HG03460 (cell line): Measurements from ENCODE around the gene P2RX6.
A peak's percentile ranks its signal among the peaks of the same experiment; 100 is the strongest.

Experiments used
- ATAC-seq: cut with Tn5 transposase; IDR thresholded peaks from one replicate; pipeline ENCODE4 v1.9.1; 2021; ENCODE audit not compliant: unreplicated experiment

P2RX6 gene

DNA sequence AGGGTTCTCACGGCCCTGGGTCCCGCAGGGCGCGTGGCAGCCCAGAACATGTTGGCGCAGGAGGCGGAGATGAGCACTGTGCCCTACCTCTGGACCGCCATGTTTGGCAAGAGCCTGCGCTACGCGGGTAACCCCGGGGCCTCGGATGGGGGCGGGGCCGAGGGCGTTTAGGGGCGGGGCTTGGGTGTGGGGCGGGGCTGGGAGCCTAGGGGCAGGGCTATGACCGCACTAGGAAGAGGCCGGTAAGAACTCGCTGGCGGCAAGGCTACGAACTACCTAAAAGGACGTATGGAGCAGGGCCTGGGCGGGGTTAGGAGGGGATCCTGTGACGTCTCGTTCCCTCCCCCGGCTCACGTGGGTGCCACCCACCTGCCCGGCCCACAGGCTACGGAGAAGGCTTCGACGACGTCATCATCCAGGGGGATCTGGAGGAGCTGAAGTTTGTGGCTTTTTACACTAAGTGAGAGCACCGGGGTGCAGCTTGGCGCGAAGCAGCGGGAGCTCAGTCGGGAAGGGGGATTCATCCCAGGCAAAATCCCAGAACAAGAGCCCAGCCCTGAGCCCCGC lies 35.6 kb upstream of the P2RX6 start:
- no peak for ATAC-seq

DNA sequence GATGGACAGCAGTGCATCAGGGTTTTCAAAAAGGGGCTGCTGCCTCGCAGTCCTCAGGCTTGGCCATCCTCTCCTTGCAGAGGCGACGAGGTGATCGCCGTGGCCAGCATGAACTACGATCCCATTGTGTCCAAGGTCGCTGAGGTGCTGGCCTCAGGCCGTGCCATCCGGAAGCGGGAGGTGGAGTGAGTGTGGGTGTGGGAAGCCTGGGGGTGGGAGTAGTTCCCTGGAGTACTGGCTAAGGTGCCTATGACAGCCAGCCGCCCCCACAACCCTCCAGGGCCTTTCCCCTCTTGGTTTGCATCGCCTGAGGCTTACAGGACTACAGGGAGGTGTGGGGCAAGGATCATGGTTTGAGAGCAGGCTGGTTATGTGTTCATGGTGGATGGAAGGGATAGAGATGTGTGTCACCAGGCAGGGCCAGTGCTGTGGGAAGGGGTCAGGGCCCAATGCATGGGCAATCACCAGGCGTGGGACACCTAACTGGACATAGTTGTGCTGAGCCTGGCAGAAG lies 35.0 kb upstream of the P2RX6 start:
- no peak for ATAC-seq

DNA sequence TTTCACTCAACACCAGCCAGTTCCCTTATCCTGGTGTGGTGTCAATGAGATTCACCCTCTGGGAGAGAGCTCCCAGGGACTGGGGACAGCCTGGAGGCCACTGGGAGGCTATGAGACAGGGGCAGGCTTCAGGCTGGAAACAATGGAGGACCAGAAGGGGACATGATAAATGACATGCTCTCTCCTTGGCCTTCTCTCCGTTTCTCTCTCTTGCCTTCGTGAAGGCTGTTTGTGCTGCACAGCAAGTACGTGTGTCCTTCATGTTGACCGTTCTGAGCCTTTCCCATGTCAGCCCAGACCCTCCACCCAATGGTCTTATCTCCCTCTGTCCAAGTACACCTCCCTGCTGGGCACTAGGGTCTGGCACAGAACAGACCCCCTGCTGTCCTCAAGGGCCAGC lies 34.4 kb upstream of the P2RX6 start:
- no peak for ATAC-seq

DNA sequence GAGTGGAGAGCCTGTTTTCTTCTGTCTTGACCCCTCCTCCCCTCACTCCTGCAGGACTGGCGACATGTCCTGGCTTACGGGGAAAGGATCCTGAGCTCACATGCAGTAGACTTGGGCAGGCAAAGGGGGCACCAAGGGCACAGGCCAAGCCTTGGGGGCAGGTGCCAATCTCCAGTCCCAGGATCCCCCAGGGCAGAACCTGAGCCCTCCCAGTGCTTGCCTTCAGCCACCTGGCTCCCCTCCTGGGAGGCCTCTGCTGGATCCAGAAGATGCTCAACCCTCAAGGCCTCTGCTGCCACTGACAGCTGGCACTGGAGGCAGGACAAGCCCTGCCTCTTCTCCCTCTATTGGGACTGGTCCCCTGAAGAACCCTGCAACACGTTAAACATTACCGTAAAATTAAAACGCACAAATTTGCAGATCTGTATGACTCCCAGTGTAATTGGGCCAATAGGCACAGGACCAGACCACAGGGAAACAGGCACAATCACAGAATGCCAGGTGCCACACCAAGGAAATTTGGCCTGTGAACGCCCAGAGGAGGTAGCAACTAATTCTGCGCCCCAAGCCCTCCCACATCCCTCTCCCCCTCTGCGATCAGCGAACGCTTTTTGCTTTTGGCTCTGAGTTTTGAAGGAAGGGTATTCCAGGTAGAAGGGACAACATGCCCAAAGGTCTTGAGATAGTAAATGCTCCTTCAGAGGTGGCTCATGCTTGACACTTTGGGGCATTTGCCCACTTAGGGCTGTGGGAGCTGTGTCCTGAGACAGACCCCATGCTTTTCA lies 33.8 kb upstream of the P2RX6 start:
- ATAC-seq = no peak

DNA sequence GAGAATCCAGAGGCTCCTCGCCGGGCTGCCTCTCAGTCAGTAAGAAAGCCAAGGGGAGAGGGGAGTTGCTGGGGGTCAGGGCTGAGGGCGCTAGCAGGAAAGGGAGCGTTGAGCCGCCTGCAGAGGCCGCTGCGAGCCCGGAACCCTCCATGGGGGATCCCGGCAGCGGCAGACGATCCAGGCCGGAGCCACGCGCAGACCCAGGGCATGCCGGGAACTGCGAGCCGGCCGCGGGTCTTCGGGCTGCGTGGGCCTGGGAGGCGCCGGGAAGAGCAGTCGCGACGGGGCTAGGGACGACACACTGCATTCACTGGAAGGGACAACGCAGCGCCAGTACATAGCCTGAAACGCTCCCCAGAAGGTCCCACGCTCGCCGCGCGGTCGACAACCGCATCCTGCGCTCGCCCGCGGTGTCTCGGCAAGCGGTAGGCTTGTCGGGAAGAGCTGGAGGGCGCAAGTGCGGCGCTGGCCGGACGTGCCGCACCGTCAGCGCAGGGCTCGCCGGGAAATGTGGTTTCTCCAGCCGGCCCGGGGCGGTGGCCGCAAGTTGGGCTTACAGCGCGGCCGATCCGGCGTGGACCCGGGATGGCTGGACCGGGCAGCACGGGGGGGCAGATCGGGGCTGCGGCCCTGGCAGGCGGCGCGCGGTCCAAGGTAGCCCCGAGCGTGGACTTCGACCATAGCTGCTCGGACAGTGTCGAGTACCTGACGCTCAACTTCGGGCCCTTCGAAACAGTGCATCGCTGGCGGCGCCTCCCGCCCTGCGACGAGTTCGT lies 33.0 kb upstream of the P2RX6 start, which contains the start of gene LZTR1:
Gene LZTR1 (plus strand): TSS at position 511 of the 776 bp plus-strand sequence. CDS start 75 bp downstream, at position 586.
- ATAC-seq = peak; percentile 72

DNA sequence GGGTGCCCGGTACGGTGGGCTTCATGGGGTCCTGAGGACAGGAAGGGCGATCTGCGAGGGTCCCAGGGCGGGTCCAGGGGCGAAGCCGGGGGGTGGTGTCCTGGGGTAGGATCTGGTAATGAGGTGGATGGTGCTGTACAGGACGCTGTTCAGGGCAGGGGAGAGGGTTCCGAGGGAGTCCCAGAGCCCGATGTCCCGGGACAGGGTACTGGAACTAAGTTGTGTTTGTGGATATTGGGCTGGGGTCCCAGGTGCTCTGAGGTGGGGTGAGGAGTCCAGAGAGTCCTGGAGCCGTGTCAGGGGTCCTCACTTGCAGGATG lies 32.4 kb upstream of the P2RX6 start:
- ATAC-seq = peak; percentile 12

DNA sequence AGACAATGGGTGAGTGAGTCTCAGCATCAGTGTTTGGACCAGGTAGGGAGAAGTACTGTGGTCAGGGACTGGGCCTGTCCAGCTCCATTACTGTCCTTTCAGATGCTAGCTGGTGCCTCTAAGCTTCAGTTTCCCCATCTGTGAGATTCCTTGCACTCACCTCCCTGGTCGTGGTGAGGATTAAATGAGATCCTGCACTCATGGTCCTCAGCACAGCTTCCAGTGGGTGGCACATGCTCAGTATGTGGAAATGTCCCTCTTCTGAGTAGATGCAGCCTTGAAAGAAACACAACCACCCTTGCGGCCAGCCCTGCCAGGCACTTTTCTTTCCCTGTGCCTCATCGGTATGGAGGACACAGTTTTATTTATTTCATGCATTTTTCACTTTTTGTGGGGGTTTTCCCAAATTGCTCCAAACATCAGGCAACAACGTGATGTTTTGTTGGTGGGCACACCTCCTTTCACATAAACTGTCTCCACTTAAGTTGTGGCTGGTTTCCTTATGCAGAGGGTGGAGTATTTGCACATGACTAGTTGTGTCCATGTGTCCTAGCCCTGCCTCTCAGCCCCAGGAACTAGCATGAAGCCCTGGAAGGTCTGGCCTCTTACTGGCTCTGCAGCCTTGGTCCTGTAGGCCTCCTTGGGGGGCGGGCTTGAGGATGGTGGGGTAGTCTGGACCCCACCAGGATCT lies 31.7 kb upstream of the P2RX6 start:
- ATAC-seq = no peak

DNA sequence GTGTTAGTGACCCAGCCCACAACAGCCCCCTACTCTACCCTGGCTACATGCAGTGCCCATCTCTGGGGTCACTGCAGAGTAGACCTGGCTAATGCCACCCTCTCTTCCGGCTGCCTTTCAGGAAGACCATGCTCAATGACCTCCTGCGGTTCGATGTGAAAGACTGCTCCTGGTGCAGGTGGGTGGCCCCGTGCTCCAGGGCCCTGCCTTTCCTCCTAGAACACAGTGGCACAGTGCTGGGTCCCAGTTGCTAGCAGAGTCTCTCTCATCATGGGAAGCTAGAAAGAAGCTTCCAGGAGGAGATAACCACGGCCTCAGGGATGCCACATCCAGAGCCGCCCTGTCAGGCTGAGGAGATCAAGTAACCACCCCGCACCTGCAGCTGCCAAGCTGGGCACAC lies 29.2 kb upstream of the P2RX6 start:
- no peak for ATAC-seq

DNA sequence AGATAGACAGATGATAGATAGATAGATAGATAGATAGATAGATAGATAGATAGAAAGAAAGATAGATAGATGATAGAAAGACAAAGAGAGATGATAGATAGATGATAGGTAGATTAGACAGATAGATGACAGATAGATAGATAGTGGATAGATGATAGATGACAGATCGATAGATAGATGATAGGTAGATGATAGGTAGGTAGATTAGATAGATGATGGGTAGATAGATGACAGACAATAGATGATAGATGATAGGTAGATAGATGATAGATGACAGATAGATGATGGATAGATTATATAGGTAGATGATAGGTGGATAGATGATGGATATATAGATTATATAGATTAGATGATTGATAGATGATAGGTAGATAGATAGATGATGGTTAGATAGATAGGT lies 28.6 kb upstream of the P2RX6 start:
- no peak for ATAC-seq

DNA sequence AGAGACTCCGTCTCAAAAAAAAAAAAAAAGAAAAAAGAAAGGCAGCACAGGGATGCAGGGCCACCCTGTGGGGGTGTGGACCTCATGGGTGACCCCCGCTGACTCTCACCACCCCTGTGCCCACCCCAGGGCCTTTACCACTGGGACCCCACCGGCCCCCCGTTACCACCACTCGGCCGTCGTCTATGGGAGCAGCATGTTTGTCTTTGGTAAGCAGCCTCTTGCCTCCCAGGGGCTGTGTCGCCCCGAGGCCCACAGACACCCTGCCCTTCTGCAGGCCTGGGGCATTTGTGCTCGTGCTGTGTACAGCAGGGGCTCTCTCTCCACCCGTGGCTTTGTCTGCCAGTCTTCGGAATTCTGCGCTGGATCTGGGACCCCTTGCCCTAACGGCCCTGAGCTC lies 27.6 kb upstream of the P2RX6 start:
- ATAC-seq = no peak

DNA sequence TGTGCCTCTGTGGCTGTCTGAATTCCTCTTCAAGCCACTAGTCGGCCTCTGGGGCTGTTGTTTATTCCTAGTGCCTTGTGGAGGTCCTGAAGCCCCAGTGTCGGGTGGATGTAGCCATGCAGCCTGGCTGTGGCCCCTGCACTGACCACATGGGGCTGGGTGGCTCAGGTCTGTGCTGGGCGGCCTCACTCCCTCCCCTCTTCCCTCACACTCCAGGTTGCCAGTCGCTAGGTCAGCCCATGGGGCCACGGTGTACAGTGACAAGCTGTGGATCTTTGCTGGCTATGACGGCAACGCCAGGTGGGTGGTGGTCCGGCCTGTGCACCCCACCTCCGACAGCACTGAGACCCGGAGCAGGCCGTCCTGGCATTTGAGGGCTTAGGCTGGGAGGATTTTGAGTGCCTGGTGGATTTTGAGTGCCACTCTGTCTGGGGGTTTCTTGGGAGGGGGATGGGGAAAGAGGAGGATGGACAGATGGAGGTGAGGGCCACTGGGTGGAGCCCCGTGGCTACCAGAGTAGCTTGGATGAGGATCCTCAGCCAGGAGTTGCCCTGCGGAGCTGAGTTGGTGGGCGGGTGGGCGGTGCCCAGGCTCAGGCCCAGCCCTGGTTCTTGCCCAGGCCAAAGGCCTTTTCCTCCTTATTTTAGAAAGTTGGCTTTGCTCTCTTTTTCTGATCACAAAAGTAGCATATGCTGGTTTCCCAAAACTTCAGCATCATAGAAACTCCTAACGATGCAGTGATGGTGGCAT lies 26.2 kb upstream of the P2RX6 start:
- ATAC-seq = no peak

DNA sequence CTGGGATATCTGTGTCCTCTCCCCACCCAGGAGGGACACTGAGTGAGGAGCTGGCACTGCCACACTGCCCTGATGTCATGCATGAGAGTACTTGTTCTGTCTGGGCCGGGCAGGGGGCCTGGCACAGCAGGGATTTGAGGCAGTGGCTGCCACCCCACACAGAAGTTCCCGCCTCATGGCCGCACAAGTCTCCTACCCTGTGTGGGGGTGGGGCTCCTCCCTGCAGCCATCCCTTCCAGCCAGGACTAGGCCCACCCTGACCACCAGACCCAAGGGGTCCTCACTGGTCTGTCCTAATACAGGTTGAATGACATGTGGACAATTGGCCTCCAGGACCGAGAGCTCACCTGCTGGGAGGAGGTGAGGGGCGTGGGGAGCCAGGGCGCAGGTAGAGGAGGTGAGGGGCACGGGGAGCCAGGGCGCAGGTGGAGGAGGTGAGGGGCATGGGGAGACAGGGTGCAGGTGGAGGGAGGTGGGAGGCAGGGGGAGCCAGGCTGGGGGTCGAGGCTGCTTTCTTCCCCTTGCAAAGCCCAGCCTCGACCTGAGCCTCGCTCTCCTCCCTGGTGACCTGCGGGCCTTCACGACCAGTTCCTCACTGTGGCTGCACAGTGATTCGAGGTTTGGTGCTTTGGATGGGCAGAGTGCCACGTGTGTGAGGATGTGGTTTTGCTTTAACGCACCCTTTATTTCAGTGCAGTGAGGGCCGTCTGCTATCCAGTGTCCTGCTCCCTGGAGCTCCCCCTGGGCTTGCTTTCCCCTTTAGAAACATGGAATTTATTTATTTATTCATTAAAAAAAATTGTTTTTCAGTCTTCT lies 25.4 kb upstream of the P2RX6 start:
- ATAC-seq = no peak

DNA sequence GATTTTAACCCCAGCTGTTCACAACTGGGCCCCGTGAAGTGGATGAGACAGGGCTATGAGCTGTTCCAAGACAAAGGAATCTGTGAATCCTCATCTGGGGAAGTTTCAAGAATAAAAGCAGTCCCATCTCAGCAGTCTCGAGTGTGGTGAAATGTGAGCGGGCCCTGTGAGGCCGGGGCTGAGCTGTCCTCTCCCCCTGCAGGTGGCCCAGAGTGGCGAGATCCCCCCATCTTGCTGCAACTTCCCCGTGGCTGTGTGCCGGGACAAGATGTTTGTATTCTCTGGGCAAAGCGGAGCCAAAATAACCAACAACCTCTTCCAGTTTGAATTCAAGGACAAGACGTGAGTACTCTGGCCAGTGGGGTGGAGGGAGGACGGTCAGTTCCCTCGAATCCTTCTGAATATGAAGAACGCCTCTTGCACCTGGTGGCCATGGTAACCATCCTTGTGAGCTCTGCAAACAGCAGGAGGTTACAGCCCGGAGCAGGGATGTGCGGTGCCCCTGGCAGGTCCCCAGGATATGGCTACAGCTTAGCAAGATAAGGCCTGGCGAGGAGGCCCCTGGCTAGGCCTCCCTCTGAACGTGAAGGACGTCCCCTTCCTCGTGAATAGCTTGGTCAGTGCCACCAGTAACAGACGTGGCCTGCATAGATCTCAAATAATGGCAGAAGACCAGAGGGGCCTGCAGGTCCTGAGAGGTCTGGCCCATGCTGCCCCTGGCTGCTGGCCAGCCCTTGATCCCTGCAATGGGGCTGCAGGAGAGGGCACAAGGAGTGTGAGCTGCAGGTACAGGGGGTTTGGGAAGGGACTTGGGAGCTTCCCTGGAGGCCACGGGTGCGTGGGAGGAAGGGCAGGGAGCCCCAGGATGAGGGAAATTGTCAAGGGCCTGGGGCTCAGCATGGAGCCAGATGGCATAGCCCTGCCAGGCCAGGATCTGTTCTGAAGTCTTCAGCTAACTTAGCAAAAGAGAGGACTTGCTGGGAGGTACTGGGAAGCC lies 24.5 kb upstream of the P2RX6 start:
- no peak for ATAC-seq

DNA sequence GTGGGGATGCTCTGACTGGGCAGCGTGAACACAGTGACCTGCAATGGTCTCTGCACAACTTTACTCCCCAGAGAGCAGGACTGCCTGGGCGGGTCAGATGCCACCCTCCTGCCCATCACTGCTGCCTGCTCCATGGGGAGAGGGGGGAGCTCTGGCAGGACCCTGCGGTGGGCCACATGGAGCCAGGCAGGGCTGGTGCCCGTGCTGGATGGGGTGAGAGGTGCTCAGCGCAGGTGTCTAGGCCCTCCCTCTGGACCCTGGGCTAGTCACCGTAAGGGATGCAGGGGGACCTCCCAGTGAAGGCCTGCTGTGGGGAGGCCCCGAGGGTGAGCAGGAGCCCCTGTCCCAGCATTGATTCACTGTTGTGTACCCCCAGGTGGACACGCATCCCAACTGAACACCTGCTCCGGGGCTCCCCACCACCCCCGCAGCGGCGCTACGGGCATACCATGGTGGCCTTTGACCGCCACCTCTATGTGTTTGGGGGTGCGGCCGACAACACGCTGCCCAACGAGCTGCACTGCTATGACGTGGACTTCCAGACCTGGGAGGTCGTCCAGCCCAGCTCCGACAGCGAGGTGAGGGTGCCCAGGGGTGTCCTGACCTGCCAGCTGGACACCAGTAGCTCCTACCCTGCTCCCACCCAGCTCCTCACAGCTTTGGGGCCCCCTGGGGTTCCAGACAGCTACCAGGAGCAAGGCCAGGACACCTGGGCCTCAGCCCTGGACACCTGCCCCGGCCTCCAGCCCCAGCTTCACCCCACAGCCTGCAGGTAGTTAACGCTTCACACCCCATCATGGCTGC lies 23.5 kb upstream of the P2RX6 start:
- ATAC-seq = no peak

DNA sequence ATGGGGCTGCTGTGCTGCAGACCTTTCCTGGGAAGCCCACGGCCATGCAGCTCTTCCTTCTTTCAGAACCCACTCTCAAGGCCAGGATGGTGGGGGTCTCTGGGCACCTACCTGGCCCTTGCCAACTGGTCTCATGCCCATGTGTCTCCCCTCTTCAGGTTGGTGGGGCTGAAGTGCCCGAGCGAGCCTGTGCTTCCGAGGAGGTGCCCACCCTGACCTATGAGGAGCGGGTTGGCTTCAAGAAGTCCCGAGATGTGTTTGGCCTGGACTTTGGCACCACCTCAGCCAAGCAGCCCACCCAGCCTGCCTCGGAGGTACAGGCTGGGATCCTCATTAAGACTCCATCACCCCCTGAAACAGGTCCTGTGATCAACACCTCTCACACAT lies 22.9 kb upstream of the P2RX6 start:
- no peak for ATAC-seq

DNA sequence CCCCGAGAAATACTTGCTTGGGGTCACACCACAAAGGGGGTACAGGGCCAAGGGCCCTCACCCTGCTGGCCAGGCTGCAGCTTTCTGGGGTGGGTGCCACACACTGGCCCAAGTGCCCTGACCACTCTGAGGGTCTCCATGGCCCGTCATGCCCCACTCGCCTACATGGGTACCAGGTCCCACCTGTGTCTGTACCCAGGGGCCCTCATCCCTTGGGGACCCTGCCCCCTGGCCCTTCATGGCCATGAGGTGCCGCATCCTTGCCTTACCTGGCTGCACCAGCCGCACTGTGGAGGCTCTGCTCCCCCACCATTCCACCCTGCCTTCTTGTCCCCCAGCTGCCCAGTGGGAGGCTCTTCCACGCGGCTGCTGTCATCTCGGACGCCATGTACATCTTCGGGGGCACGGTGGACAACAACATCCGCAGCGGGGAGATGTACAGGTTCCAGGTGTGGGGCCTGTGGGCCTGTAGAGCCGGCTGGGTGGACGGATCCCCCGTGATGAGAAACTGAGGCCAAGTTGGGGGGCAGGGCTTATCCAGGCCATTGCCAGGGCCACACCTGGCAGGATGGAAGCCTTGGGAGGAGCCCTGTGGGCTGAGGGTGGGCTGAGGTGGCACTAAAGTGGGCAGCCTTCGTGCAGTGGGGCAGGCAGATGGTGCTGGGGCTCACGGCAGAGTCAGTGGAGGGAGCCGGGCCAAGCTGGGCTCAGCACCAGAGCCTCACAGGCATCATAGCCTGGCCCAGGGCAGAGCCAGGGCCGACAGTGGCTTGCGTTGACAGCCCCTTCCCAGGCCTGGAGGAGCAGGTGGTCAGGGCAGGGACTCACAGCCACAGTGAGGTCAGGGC lies 22.3 kb upstream of the P2RX6 start:
- ATAC-seq = no peak
